HPDE6-E6E7 (cell line): ENCODE data around the gene SEMA4D.

Source experiments
- DNase-seq: peaks from one replicate; pipeline ENCODE4 v3.0.0; 2011; ENCODE audit warnings: missing footprints; ENCODE audit errors: extremely low spot score

SEMA4D gene

GRCh38 chr9:89502038-89502601 is 4.2 kb upstream of the SEMA4D start:
- DNase-seq: no peak

- DNase-seq: no peak
Measured at GRCh38 chr9:89501311-89501898, 3.5 kb upstream of the SEMA4D start.

GRCh38 chr9:89500008-89500407 is 2.1 kb upstream of the SEMA4D start:
- DNase-seq: no peak

- no peak for DNase-seq
Measured at GRCh38 chr9:89498852-89499480, 1.1 kb upstream of the SEMA4D start.

DNA sequence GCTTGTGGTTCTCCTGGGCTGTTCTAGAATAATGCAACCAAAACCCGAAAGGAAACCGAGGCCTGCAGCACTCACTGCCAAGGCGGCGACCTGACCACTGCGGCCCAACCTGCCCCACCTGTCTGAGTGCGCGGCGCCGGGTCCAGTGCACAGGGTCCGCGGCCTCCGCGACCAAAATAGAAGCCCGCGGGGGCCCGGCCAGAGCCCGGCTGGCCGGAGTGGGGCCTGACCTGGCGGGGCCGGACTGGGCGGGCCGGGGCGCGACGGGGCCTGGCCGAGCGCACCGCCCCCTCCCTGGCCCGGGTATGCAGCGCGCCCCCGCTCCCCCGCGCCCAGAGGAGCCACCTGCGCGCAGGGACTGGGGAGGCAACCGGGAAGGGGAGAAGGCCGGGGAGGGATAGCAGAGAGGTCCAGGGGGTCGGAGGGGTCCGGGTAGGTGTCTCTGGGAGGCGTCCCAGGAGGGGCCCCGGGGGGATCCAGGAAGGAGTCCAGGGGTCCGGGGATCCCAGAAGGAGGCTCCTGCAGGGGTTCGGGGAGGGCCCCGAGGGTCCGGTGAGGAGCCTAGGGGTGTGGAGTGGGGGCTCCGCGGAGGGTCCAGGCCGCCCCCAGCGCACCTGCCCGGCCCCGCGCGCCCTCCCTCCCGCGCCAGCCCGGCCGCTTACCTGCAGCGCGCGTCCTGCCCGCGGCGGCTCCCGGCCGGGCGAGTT is 503 bp downstream of the SEMA4D start:
- DNase-seq: no peak

DNA sequence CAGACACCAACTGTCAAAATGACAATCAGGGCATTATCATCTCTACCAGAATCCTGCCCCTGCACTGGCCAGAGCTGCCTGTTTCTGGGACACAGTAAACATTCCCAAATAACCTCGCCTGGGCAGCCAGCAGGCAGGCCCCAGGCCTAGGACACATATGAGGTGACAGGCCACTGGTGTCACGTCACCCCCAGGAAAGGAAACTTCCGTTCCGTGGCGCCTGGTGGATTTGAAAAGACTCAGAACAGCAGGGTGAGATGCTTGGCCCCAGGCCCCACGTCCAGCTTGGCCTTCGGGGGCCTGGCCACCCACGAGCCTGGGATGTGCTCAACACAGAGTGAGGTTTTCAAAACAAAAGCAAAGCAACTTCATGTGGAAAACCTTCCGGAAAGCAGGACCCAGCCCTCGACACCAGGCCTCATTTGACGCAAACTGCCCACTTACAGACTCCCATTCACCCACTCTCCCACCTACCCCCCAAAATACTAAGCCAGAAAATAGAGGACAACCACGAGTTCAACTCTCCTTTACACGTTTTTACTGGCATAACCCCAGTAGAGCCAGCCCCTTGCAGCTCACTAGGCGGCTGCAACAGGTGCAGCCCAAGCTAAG is 1.2 kb downstream of the SEMA4D start:
- no peak for DNase-seq

DNA sequence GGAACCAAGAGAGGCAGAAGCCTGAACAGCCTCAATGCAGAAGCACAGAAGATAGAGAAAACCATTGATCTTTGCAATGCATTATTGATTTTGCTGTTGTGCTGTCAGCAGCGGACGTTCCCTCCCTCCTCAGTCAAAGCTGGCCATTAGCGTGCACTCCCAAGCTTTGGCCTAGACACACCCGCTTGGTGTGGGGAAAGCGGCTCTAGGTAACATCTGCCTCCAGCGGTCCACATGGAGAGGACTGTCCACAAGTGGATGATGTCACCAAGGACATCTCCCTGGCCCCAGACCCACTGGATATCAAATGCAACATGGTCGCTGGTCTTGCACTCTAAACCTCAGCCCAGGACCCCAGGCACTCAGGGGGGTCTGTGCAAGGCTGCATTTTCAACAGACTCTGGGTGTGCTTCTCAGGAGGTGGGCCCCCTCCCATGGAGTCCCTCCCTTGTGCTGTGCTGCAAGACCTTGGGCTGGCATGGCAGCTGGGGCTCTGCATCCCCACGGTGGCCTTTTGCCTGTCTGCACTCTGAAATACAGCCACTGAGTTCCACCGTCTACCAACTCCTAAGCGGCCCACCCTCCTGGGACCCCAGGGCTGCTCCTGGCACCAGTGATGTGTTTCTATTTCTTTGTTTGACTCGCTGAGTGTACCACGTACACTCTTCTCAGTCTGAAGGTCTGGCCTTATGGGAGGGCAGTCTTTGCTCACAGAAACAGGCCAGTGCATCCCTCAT is 1.9 kb downstream of the SEMA4D start:
- DNase-seq: no peak

GRCh38 chr9:89494199-89494598 is 3.7 kb downstream of the SEMA4D start:
- no peak for DNase-seq

DNA sequence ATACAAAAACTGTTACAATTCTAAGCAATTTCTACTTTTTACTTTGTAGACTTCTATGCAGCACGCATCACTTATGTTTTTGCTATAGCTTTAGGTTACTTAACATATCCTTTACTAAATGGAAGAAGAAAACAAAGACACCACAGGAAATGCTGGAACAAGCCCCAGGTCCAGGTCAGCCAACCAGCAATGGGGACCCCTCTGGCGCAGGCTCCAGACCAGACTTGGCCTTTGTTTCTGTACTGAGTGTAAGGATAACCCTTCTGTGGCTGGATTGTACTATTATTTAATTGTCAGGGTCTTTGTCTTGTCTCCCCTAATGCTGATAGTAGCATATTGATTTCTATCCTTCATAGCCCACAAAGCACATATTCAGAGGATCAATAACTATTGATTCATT is 4.2 kb downstream of the SEMA4D start:
- DNase-seq: no peak

DNA sequence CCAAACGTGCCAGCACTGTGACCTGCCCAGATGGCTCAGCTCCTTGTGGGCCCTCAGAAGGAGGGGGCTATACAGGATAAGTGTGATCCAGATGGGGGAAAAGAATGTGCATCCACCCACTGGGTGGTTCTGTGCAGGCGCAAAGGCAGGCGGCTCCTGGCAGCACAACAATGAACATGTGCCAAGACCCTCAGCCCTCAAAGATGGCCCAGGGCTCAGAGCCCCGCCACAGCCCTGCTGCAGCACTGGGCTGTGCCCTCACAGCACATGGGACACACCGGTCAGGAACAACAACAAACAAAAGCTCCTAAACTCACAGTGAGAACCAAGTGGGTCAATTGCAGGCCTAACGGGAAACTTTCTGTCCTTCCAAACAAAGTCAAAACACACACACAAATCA is 4.7 kb downstream of the SEMA4D start:
- DNase-seq: no peak

DNA sequence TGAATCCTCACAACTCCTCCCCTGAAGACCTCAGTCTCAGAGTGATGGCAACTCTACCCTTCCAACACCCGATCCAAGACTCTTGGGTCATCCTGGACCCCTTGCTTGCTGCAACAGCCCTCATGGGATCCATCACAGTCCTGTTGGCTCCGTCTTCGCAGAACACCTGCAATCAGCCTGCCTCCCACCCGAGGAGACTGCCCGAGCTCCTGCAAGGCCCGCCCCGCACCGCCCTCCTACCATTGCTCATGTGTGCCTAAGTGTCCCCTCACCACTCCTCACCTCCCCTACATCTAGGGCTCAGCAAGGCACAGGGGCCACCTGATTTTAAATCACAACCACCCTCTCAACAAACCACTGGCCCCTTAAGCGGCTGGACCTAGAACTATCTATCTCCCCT is 5.3 kb downstream of the SEMA4D start:
- no peak for DNase-seq

GRCh38 chr9:89491694-89492093 is 6.2 kb downstream of the SEMA4D start:
- no peak for DNase-seq

DNA sequence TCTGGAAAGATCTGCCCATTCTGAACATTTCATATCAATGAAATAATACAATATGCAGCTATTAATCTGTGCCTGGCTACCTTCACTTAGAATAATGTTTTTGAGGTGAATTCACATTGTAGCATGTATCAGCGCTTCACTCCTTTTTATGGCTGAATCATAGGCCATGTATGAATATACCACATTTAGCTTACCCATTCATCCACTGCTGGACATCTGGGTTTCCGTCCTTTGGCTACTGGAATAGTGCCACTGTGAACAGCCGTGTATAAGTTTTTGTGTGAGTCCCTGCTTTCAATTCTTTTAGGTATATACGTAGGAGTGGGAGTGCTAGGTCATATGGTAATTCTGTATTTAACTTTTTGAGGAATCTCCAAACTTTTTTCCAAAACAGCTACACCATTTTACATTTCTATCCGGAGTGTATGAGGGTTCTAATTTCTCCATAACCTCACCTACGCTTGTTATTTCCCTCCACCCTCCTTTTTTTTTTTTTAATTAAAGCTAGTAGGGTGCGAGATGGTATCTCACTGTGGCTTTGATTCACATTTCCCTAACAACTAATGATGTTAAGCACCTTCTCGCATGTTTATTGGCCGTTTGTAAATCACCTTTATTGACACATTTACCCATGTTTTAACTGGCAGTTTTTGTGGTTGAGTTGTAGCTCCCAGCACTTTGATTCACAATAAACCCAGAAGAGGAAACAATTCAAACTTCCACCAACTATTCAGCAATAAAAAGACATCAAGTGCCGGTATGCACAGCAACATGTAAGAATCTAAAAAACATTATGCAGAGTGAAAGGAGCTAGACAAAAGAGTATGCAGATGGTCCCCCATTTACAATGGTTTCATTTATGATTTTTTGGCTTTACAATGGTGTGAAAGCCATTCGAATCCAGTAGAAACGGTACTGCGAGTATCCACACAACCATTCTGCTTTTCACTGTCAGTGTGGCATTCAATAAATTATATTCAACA is 8.1 kb downstream of the SEMA4D start:
- DNase-seq: no peak

DNA sequence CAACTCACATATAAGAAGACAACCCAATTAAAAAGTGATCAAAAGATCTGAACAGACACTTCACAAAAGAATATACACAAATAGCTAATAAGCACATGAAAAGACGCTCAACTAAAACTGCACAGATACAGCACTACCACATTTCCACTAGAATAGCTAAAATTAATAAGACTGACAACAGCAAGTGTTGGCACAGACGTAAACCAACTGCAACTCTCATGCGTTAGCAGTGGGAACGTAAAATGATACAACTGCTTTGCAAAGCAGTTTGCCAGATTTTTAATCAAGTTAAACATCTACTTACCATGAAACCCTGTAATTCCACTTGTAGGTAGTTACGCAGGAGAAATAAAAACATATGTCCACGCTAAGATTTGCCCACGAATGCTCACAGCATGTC is 9.0 kb downstream of the SEMA4D start:
- DNase-seq: no peak

DNA sequence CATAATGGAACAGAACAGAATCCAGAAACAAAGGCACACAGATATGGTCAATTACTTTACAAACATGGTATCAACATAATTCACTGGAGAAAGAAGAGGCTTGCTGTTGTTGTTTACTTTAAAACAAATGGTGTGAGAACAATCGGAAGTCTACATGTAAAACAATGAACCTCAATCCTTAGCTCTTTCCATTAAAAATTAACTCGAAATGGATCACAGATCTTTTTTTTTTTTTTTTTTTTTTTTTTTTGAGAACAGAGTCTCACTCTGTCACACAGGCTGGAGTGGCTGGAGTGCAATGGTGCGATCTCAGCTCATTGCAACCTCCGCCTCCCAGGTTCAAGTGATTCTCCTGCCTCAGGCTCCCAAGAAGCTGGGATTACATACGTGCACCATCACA is 9.8 kb downstream of the SEMA4D start:
- DNase-seq: no peak

- no peak for DNase-seq
Measured at GRCh38 chr9:89486681-89487080, 11.2 kb downstream of the SEMA4D start.

GRCh38 chr9:89484475-89485404 is 13.2 kb downstream of the SEMA4D start:
- no peak for DNase-seq

DNA sequence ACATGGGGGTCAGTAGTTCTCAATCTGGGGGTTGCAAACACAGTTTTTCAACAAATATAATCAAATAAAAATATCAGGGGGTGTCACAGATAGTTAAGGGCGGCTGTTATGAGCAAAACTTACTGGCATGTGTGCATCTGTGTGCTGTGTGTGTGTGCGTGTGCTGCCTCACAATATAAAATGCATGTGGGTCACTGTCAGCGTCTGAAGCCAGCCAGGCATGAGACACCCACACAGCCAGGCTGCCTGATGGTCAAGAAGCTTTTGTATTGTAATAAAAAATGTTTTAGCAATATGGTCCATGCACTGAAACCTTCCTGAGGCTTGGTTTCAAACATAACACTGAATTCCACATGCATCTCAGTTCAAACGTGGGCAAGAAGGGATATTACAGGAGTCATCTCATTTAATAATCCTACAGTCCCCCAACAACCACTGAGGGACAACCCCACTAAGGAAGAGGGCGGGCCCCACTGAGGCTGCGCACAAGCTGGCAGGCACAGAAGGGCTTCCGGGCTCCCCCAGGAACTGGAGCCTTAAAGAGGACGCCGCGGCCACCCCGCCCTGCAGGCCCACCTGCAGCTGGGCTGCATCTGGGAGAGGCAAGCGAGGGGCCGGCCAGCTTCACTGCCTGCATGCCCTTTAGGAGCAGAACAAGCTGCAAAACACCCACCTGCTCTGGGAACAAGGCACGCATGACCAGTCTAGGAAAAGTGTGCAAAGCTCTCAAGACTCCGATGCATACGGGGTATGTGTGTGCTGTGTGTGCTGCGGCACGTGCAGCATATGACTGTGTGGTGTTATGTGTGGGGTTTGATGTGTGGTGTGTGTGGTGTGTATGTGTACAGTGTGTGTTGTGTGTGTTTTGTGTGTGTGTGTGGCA is 14.1 kb downstream of the SEMA4D start:
- DNase-seq: no peak
